Raji (cell line): ENCODE results near the gene HYI.

Experiments
- POLR2A ChIP-seq: IDR thresholded peaks from 2 replicates; pipeline ENCODE4 v1.6.1; 2011; ENCODE audit warnings: low read depth, low read length, control low read depth; ENCODE audit not compliant: insufficient read depth

HYI gene

DNA sequence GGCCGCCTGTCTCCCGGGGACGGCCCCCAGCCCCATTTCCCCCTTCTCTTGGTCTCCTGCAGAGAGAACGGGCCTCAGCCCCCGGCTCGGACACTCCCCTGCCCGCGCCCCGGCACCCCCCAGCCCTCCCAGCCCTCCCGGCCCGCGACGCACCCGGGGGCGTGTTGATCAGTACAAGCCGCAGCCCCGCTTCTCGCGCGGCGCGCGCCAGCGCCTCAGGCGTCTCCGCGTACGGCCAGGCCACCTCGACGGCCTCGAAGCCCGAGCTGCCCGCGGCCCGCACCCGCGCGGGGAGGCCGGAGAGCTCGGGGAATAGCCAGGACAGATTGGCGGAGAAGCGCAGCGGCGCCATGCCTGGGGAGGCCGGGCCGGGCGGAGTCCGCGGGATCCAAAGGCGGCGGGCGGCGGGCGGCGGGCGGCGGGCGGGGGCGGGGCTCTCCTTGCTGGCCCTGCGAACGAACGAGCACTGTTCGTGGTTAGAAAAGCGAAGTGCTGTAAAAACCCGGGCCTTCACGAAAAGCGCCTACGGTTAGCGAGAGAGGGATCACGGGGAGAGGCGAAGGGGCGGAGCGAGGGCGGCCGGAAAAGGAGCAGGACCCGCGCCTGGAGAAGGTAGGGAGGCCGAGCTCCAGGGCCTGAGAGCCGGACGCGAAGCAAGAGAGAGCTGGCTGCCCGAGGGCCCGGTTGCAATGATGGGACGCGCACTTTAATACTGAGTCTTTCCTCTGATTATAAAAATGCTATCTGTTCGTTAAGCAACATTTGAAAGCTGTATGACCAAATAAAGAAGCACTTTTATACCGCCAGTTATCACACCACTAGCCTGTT, at the start of gene HYI:
Gene HYI, minus strand, starts transcription at position 490 of the 828 bp plus-strand sequence. Its CDS starts 138 bp downstream, at position 352.
- no peak for TF ChIP-seq POLR2A

DNA sequence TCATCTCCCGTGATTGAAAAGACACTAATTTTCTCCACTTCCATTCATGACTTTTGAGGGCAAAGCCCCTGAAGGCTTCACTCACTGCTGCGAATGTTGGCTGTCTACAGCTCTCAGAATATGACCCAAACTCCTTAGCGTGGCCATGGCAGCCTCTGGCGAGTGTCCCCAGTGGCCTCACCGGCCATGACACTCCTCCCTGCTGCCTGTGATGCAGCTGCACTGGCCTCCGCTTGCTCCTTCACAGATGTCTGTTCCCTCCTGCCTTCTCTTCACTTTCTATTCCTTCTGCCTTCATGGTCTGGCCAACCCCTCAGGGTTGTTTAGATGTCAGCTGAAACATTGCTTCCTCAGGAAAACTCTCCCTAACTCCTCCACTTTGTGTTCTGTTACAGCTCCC, 46.2 kb upstream of the HYI start:
- TF ChIP-seq POLR2A = no peak

- no peak for TF ChIP-seq POLR2A
Measured at GRCh38 chr1:43495204-43495603, 41.5 kb upstream of the HYI start.

DNA sequence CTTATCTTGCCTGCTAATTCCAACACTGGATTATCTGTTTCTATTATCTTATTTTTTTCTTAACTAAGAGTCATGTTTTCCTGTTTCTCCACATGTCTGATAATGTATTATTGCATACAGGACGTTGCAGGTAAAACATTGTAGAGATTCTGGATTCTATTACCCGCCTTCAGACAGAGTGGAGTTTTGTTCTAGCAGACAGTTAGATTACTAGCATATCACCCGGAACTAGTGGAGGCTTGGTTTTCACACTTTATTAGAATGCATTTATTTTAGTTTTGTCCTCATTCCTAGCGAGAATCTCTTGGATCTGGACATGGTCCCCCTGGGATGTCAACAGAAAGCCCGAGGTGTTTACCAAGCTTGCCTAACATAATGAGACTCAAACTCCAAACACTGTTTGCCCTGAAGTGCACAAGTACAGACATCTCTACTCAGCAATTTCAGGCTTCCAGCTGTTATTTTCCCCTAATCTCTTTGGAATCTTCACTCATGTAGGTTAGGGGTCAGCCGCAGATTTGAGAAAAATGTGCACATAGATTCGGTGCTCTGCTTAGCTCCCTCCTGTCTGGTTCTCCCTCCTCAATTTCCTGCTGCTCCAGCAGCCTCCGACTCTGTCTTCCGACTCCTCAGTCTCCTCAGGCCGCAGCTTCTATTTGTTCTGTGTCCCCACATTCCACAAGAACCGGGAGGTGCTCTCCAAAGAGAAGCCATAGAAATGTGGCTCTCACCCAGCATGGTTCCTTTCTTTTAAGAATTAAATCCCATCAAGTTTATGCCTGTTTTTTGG, 40.1 kb upstream of the HYI start:
- no peak for TF ChIP-seq POLR2A

GRCh38 chr1:43492826-43493225, 39.1 kb upstream of the HYI start:
- TF ChIP-seq POLR2A = no peak

DNA sequence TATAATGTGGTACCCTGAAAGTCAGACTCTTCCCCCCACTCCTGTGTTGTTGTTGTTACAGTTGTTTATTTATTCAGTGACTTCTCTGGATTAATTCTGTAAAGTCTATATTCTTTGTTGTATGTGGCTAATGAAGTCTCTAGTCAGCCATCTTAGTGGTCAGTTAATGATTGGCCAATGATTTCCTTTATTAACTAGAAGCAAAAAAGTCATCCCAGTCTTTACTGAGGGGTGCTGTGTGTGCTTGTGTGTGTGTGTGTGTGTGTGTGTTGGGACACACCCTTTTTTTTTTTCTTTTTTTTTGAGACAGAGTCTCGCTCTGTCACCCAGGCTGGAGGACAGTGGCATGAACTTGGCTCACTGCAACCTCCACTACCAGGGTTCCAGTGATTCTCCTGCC, 37.3 kb upstream of the HYI start:
- TF ChIP-seq POLR2A = no peak

GRCh38 chr1:43488165-43488564, 34.4 kb upstream of the HYI start:
- no peak for TF ChIP-seq POLR2A

- no peak for TF ChIP-seq POLR2A
Measured at GRCh38 chr1:43484367-43484766, 30.6 kb upstream of the HYI start.

GRCh38 chr1:43482215-43482614, 28.5 kb upstream of the HYI start:
- no peak for TF ChIP-seq POLR2A

- TF ChIP-seq POLR2A = no peak
Measured at GRCh38 chr1:43481491-43481890, 27.8 kb upstream of the HYI start.

GRCh38 chr1:43479414-43479813, 25.7 kb upstream of the HYI start:
- no peak for TF ChIP-seq POLR2A

GRCh38 chr1:43477716-43478115, 24.0 kb upstream of the HYI start:
- no peak for TF ChIP-seq POLR2A

DNA sequence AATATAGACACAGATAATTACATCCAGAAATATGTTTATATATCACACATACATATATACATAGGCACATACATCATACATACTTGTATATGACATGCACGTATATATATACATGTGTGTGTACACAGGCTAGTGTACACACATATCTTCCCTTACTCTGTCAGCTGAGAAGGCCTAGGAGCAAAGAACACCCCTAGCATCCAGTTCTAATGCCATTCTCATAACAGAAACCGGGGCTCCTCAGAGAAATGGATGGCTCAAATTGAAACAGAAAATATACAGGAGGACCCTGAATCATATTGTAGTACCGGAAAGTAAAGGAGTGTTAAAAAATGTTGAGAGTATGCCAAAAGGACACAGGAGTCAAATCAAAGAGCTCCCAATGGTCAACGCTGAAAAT, 19.7 kb upstream of the HYI start:
- no peak for TF ChIP-seq POLR2A

DNA sequence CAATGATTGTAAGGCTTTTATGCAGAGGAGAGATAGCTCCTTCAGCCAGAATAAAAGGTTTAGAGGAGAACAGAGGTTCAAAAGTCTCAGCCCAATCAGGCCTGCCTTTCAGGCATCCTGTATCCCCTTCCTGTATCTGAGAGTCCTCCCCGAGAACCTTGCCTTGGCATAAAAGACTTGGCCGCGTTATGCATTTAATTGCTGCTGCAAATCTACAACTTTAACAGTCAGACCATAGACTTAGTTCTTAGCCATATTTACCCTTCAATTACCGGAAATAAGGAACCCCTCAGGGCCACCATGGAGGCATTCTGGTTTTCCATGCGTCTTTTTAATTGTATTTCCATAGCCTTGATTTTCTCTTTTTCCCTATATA, 18.3 kb upstream of the HYI start:
- TF ChIP-seq POLR2A = no peak

DNA sequence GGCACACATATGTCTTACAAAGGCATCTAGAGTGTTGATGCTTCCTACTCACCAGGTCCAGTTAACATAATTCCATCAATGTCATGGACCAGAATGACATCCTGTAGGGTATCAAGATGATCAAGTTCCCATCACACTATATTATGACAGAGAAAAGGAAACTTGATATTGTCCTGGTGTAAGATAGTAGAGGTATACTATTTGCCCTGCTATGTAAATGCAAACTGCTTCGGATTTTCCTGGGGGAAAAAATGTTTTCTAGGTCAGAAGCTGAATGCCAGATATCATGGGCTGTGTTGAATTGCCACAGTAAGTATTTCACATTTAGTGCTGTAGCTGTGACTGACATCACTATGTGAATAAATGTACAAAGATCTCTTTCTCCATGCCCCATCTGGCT, 16.2 kb upstream of the HYI start:
- no peak for TF ChIP-seq POLR2A

GRCh38 chr1:43468414-43468813, 14.7 kb upstream of the HYI start:
- TF ChIP-seq POLR2A = no peak
